NK-92 (cell line): ENCODE measurements around the gene WDFY1.

Source experiments
- DNase-seq: peaks from one replicate; lab custom pipeline; 2025; ENCODE audit not compliant: unreplicated experiment; lab: John Stamatoyannopoulos, UW

WDFY1 gene

GRCh38 chr2:223863491-223863890 is 81.6 kb downstream of the WDFY1 start:
- DNase-seq = no peak

GRCh38 chr2:223860809-223861738 is 84.1 kb downstream of the WDFY1 start:
- no peak for DNase-seq

DNA sequence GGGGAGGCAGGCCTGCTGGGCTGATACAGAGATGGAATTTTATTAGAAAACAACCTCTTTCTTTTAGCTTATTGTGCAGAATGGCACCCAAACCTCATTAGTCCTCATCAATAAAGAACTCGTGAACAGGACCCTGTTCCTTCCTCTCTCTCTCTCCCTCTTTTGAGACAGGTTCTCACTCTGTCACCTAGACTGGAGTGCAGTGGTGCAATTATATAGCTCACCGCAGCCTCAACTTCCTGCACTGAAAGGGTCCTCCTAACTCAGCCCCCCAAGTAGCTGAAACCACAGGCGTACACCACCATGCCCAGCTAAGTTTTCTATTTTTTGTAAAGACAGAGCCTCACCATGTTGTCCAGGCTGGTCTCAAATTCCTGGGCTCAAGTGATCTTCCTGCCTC is 86.1 kb downstream of the WDFY1 start:
- DNase-seq = no peak

GRCh38 chr2:223856584-223856983 is 88.6 kb downstream of the WDFY1 start:
- no peak for DNase-seq

DNA sequence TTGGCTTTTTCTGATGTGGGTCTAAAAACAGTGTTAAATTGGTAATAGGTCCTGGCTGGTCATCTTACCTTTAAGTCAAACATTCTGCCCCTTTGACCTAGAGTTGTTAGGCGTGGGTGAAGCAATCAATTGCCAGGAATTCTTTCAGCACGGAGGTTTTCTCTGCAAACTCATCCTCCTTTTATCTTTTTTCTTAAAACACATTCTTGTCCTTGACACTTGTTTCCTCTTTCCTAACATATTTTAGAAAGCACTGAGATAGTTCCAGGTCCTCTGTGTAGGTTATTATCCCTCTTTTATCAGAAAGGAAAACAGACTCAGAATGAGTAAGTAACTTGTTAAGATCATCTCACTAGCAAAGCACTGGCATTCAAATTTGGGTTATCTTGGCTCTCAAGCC is 89.1 kb downstream of the WDFY1 start:
- DNase-seq = no peak

DNA sequence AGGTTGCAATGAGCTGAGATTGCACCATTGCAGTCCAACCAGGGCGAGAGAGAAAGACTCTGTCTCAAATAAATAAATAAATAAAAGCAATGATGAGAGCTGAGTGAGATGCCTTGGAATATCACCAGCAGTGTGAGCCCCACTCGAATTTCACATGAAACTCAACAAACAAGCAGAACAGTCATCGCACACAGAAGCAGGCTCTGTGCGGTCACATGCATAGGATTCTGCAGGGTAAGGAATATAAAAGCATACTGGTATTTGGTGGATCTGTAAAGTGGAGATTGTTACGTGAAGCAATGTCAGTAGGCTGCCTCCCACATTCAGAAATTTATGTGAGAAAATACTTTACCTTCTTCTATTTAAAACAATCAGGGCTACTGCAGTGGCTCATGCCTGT is 89.7 kb downstream of the WDFY1 start:
- no peak for DNase-seq

DNA sequence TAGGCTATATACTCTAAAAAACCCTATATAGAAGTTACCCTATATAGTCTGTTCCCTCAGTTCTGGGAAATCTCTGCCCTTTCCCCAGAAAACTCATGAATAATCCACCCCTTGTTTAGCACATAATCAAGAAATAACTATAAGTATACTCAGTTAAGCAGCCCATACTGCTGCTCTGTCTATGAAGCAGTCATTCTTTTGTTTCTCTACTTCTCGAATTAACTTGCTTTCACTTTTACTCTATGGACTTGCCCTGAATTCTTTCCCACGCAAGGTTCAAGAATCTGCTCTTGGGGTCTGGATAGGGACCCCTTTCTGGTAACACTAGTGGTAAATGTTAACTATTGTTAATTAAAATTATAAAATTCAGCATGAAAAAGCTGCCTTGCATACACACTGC is 90.4 kb downstream of the WDFY1 start:
- DNase-seq = no peak

DNA sequence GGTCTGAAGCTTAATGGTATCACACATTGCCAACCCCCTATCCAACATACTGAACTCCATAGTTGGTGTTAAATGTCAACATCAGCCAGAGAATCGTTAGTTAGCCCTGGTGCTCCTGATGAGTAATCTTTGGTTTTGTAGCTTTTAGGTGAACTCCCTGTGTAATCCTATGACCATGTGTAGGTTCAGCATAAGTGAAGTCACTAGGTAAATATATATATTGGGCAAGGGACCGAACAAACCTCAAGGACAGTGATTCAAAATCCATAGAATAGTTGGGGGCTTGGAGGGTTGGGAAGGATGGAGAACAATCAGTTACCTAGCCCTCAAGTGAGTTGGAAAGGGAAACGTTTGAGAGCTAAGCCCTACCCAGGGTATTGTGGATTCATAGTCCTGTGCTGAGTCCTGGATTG is 91.7 kb downstream of the WDFY1 start:
- DNase-seq = no peak

DNA sequence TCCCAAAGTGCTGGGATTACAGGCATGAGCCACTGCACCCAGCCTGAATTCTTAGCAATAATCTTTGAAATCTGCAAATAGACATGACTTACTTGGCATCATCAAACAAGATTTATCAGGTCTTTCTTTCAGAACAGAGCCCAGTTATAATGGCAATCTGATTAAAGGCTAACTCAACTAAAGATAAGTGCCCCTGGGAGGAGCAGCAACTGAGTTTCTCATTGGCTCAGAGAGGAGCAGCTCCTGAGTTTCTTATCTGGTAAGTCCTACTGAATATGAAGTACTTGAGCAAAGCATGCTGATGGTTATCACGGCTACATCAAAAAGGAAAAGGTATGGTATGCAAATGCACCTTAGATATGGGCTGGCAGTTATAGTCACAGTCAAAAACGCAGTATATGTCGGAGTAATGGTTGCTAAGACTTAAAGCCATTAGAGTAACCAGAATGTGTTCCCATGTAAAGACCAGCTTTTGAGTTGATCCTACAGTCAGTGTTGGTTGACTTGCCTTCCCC is 92.8 kb downstream of the WDFY1 start:
- no peak for DNase-seq

DNA sequence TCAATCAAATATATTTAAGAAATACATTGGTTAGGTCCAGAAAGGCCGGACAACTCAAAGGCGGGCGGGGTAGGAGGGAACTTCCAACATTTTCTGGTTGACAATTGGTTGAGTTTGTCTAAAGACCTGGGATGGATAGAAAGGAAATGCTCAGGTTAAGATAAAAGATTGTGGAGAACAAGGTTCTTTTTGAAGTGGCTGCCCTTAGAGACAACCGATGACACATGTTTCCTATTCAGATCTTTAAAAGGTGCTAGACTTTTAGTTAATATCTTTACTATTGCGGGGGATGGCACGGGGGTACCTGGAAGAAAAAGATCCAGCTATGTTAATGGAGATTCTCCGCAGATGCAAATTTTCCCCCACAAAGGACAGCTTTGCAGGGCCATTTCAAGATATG is 97.7 kb downstream of the WDFY1 start:
- no peak for DNase-seq

DNA sequence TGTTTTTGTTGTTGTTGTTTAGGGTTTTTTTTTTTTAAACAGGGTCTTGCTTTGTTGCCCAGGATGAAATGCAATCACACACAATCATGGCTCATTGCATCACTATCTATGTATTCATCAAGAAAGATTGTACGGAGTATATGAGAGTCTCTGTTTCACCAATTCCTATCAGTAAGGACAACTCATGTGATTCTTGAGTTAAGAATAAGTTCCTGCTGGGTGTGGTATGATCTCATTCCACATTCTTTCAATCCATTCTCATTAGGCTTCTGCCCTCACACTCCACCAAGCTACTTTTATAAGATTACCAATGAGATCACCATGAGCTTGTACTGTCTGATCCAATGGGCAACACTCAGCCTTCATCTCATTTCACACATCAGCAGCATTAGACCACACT is 98.6 kb downstream of the WDFY1 start:
- no peak for DNase-seq

DNA sequence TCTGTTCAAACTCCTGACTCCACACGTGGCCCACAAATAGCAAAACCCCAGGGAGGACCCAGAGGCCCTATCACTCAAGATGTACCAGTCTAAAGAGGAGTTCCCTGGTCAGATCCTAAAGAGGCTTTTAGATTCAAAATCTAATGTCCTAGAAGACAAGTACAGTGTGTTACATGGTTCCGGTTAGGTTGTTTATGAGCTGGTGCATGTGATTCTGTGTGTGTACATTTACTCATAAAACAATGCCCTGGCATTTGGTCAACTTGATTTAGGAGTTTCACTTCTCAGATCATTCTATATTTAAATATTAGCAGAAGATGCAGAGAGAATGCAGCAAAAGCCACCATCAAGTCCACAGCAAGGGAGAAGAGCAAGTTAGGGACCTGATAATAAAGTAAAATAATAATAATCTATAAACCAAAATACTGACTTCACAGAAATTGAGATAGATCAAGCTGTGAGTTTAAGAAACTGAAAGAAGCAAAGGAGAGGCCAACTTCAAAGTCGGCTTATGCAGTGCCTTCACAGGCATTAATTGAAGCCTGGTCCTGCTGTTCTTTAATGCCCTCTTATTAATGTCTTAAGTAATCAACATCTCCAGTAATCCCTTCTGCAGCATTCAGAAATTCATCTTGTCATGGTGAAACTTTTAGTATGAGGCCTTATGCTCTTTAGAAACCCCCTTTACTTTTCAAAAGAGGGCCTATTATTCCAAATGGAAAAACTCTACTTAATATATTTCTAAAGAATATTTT is 103.5 kb downstream of the WDFY1 start:
- DNase-seq = no peak

- DNase-seq = no peak
Observed at GRCh38 chr2:223837287-223838061, 107.7 kb downstream of the WDFY1 start, which contains the start of gene AP1S3. Gene AP1S3, minus strand, starts transcription at chr2:223837582. Its CDS starts 132 bp downstream, at chr2:223837450.

DNA sequence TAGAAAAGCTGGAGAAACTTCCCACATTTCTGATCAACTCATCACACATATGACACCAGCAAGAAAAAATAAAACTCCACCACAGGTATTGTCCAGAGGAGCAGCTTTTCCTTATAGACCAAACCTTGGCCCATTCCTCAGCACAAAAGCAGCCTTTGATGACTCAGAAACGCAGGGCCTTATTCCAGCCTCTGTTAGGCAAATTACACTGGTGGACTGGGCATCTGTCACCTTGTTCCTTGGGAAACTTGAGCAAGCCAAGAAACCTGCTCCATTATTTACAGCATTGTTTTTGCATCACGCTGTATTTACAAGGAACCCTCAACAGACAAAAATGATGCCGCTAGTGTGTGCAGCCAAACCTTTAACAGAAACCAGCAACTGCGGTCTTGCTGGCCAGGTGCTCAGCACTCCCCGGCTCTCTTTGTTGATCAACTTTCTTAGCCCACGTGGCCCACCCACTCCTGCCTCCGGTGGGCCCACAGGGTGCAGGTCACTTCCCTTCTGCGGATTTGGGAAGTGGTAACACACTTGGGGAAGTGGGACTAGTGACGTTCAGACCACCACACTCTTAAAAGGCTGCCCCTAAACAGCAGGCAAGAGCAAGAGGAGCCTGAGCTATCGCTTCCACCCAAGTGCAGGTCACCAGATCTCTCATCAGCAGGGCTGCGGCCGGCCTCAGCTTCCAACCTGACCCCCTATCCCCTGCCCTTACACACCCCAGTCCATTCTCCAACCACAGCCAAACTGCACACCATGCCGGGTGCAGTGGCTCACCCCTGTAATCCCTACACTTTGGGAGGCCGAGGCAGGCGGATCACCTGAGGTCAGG is 109.2 kb downstream of the WDFY1 start:
- no peak for DNase-seq

DNA sequence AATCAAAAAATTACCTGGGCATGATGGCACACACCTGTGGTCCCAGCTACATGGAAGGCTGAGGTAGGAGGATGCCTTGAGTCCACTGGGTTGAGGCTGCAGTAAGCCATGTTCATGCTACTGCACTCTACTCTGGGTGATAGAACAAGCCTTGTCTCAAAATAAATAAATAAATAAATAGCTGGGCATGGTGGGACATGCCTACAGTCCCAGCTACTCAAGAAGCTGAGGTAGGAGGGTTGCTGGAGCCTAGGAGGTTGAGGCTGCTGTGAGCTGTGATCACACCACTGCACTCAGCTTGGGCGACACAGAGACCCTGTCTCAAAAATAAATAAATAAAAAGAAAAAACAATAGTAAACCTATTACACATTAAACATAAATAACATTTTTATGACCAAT is 110.7 kb downstream of the WDFY1 start:
- no peak for DNase-seq

GRCh38 chr2:223832241-223832903 is 112.8 kb downstream of the WDFY1 start:
- DNase-seq = no peak

- DNase-seq = no peak
Observed at GRCh38 chr2:223829128-223829527, 116.0 kb downstream of the WDFY1 start.

DNA sequence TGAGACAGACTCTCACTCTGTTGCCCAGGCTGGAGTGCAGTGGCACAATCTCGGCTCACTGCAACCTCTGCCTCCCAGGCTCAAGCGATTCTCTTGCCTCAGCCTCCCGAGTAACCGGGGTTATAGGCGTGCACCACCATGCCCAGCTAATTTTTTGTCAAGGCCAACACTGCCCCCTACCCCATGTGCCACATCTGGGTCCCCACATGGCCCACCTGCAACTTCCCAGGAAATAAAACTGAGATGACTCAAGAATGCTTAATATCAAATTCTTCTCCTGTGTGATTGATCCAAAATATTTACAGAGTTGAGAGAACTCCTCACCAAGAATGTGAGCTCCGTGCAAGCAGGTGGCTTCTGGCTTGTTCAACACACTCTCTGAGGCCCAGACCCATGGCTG is 116.8 kb downstream of the WDFY1 start:
- no peak for DNase-seq

DNA sequence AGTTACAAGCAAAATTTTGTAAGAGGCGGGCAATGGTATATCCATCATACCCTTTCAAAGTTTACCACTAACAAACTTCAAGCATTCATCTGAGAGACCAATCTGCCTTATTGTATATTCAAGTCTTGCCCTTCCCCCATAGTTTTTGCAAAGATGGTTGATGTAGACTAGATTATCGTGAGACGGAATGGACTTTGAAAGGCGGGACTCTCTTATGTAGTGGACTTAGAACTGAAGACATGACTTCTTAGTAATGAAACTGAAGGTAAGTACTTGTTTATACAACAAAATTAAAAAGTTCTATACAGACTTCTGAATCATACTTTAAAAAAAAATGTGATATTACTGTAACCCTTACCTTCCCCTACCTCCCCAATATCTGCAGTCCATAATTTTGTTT is 118.1 kb downstream of the WDFY1 start:
- no peak for DNase-seq
